ENCODE data around the gene GLYR1.
"Not testable (repeated sequence)": the region's sequence is repeated elsewhere in the genome, so short reads cannot be mapped to it uniquely, and the experiment has no call there.

GLYR1 gene

GRCh38 chr16:4846901-4847773, at the start of gene GLYR1, which contains the start of gene UBN1:
GLYR1 (minus strand) TSS chr16:4847288; CDS start chr16:4847265, 23 bp downstream.
UBN1 (plus strand) TSS chr16:4847481; CDS start chr16:4852918, 5,437 bp downstream.
- peak; percentile 99 for DNase-seq (ENCODE audit: low spot score)

DNA sequence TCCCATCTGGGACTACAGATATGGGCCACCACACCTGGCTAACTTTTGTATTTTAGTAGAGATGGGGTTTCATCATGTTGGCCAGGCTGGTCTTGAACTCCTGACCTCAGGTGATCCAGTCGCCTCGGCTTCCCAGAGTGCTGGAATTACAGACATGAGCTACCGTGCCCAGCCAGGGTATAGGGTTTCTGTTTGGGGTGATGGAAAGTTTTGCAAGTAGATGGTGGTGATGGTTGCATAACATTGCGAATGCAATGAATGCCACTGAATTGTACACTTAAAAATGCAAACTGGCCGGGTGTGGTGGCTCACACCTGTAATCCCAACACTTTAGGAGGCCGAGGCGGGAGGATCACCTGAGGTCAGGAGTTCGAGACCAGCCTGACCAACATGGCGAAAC, 49.7 kb upstream of the GLYR1 start:
- not testable (repeated sequence) for DNase-seq (ENCODE audit: low spot score)

DNA sequence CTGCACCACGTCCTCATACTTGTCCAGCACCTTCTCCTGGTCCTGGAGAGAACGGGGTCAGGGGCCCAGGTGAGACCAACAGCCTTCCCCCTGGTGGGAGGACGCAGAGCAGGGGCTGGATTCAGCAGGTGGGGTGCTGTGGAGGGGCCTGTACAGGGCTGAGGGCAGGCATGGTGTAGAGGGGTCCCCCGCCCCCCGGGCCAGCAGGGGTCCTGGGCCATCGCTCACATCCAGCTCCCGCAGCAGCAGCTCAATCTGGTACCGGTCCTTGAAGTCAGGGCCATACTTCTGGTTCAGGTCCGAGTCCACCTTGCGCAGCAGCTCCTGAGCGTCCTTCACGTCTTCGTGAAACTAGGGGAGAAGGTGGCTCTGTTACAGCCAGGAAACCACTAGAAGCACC, 48.3 kb upstream of the GLYR1 start:
- DNase-seq (ENCODE audit: low spot score), result no peak

DNA sequence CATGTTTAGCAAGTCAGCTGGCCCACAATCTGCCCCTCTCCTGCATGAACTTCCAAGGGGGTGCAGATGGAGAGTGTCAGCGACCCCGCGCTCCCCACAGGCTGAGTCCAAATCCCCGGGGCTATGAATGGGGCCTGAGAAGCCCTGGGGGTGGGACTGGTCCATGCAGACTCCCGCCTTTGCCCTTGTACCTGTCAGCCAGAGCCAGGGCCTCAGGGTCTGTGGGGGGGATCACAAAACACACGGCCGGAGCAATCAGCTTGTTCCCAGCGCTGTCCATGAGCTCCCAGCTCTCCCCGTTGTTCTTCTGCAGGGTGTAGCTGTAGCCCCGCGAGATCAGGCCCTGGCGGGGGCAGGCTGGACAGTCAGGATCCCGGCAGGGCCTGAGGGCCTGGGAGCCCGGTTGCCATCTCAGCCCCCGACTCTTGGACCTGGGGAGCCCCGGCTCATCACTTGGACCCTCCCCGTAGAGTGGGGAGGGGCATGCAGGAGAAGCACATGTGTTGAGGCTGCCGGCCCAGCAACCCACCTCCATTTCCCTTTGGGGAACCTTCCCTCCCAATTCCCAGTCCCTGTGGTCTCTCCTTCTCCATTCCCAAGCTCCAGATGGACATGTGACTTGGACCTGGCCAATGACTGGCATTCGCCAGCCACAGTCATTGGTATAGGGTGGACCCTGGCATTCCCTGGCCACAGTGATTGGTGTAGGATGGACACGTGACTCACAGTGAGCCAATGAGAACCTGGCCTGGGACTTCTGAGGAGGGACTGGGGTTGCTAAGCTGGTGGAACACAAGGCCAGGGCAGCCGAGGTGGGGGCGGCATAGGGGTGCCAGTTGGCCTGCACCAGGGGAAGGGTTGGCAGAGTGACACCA, 47.4 kb upstream of the GLYR1 start:
- DNase-seq (ENCODE audit: low spot score), result peak; percentile 54

DNA sequence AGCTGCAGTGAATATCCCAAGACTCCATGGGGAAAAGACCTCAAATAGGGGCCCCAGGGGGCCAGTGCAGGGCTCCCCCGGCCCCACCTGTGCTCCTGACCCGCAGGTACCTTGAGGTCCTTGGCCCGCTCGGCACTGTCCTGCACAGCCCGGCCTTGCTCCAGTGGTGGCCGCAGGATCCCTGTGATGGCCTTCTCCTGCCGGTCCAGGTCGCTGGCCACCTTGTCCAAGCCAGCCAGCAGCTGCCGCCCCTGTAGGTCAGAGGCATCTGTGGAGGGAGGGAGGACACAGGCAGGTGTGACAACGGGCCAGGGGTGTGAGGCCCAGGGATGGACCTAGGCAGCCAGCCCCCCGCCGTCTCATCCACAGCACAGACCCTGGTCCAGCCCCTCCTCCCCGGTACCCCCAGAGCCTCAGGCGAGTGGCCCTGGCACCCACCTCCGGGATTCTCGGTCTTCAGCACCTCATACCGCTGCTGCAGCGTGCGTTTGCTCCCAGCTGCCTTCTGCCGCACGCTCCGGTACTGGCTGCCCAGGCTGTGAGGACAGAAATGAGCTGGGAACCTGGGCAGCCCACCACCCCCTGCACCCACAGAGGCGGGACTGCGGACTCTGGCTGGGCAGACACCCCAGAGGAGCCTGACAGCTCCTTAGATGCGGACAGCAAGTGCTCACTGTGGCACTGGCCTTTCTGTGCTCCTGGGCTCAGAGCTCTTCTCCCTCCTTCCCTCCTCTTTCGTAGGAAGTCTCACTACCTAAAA, 46.2 kb upstream of the GLYR1 start:
- DNase-seq (ENCODE audit: low spot score), result no peak

DNA sequence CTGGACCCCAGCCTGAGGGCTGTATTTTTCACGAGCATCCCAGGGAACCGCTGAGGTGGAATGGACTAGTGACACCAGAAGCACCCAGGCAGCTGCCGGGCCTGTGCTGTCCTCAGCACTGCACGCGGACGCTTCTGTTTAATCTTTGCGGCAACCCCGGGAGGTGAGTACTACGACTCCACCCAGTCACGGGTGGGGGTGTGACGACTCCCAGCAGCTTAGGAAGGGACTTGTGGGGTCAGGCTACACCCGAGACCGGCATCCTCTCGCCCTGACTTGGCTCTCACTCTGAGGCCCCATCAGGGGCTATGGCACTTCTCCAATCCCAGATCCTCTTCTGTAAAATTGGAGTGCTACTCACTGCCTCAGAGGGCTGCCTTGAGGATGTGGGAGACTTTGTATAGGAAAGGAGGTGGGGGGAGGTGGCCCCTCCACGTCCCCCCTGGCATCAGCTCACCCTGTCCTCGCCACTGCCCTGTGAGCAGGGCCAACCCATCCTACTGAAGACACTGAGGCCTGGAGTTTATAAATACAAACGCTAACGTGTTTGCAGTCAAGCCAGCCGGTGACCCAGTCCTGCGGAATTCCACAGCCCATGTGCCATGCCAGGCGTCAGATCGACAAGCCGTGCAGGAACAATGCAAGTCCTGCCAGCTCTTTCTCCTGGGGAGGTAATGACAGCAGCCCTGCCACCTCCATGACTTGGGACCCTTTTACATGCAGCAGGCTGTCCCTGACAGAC, 45.4 kb upstream of the GLYR1 start:
- DNase-seq (ENCODE audit: low spot score), result no peak

- DNase-seq (ENCODE audit: low spot score), result peak; percentile 42
Observed at GRCh38 chr16:4891886-4892216, 44.8 kb upstream of the GLYR1 start.

GRCh38 chr16:4891097-4891885, 44.2 kb upstream of the GLYR1 start:
- no peak for DNase-seq (ENCODE audit: low spot score)

DNA sequence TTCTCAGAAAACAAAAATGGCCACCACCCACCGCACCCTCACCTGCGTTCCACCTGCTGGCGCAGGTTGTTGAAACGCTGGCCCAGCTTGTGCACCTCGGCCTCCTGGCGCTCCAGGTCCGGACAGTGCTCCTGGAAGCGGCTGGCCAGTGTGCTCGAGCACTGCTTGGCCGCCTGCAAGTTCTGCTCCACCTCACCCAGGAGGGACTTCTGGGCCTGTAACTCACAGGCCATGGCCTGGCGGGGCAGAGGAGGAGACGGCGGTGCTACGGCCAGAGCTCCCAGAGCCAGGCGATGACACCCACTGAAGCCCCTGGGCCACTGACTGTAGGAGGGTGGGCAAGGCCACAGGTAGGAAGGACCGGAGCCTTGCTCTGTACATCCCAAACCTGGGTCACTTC, 43.6 kb upstream of the GLYR1 start:
- DNase-seq (ENCODE audit: low spot score), result no peak

- no peak for DNase-seq (ENCODE audit: low spot score)
Observed at GRCh38 chr16:4890026-4890425, 42.9 kb upstream of the GLYR1 start.

DNA sequence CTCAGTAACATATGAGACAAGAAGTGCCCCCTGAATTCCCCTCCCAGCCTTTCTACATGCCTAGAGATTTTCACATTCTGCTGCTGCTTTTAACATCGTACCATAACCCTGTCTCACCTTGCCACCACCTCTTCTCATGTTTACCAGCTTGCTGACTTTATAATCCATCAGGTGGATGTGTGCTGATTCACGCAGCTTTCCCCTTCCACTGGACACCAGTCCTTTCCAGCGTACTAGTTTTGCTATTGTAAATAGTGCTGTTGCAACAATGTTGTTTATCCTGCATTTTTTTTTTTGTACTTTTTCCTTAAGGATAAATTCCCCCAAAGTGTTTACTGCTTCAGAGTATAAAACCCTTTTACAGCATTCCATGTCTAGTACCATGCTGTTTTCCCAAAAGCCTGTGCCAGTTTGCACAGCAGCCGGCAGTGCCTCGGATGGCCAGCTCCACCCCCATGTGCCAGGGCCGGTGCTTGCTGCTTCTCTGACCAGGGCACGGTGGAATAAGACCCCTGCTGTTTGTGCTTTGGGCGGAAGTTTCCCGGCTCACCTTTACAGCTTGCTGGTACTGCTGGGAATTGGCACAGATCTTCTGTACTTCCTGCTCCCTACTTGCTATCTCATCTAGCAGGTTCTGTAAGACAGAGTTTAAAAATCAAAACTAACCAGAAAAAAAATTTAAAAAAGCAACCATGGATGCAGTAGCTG, 41.5 kb upstream of the GLYR1 start:
- no peak for DNase-seq (ENCODE audit: low spot score)

DNA sequence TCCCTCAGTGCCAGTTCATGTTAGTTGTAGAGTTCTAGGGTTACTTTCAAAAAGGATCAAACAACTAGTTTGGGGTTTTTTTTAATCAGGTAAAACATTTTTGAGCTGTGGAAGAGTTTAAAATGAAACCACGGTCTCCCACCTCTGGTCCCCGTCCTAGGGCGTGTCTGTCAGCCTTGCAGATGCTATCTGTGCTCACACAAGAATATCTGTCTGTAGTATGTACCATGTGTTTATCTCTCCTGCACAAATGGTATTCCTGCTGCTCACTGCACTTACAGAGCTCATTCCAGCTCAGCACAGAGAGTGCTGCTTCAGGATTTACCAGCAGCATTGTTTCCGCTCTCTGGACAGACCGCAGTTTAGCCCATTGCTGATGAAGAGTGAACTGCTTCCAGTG, 39.1 kb upstream of the GLYR1 start:
- DNase-seq (ENCODE audit: low spot score), result no peak

DNA sequence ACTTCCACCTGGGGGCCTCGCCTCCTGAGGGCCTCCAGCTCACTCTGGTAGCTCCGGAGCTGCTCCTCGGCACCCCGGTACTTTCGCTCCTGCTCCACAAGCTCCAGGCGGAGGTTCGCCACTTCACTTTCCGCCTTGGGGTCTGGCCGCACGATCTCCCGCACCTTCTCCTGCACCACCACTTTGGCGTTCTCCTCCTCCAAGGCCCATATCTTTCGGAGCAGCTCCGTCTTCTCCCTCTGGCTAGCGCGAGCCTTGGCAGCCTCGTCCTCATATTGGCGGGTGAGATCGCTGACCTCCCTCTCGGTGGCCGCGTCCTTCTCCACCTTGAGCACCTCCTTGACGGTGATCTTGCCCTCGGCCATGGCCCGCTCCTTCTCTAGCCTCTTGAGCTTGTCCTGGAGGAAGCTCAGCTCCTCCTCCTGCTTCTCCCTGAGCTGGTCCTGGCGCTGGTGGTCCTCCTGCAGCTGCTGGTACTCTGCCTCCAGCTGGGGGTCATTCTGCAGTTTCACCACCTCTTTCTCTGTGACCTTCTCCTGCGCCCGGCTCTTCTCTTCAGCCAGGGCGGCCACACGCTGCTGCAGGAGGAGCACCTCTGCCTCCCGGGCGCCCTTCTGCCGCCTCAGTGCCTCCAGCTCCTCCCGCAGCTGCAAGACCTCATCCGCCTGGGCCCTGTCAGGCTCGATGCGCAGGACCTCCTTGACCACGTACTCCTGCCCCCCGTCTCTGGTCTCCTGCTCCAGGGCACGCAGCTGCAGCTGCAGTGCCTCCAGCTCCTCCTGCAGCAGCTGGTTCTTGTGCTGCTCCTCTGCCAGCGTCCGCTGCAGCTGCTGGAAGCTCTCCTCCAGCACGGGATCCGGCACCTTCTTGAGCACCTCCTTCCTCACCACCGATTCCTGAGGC, 38.1 kb upstream of the GLYR1 start:
- DNase-seq (ENCODE audit: low spot score), result no peak

DNA sequence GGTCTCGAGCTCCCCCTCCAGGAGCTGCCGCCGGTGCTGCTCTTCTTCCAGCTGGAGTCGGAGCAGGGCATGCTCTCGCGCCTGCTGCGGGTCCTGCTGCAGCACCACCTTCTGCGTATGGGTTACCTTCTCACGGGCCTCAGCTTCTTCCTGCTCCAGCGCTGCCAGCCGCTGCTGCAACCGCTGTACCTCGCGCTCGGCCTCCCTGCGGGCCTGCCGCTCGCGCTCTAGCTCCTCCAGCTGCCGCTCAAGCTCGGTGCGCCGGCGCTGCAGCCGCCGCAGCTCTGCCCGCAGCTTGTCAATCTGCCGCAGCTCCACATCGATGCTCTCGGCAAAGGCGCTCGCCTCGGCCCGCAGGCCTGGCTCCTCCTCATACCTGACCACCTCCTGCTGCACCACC, 37.1 kb upstream of the GLYR1 start:
- no peak for DNase-seq (ENCODE audit: low spot score)

GRCh38 chr16:4883501-4883900, 36.4 kb upstream of the GLYR1 start:
- DNase-seq (ENCODE audit: low spot score), result no peak

- peak; percentile 54 for DNase-seq (ENCODE audit: low spot score)
Observed at GRCh38 chr16:4882633-4883285, 35.7 kb upstream of the GLYR1 start.

GRCh38 chr16:4882000-4882632, 35.0 kb upstream of the GLYR1 start:
- DNase-seq (ENCODE audit: low spot score), result no peak

DNA sequence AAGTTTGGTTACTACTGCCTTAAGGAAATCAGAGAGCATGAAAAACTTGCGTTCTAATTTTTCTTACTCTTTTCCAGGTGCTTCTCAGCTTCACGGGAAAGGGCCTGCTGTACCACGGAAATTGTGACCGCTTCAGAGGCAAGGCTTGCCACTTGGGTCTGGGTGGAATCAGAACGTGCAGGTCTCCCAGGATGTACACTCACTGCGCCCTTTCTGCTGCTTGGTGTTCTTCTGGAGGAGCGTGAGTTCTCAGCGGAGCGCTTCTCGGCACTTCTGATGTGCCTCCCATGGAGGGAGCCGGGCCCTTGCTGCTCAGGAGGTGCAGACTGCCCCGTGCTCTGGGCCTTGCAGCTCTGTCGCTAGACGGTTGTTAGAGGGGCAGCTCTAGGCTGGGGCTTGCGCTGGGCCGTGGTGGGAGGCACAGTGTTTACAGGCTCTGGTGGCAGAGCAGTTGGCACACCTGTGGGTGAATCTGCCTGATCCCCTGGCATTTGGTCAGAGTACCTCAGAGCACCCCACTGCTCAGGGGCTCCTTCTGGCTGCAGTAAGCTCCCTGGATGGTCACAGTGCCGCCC, 33.0 kb upstream of the GLYR1 start:
- DNase-seq (ENCODE audit: low spot score), result no peak
